Breast epithelium (tissue), 3 donors: ENCODE data around the gene SATB1.

ENCODE experiments used
- CTCF ChIP-seq, 3 donors: fragments of 450-650 bp; IDR thresholded peaks; one replicate each; pipeline ENCODE4 v1.5.1; 2016 to 2017; ENCODE audit warnings: antibody characterized with exemption in 3 of 3, mild to moderate bottlenecking in 3 of 3, moderate library complexity in 3 of 3
- POLR2AphosphoS5 ChIP-seq, 3 donors: sonication (generic); formaldehyde crosslinking; IDR thresholded peaks; one replicate each; pipeline ENCODE4 v1.6.1; 2017; ENCODE audit warnings: antibody characterized with exemption in 3 of 3

GRCh38 chr3:18351823-18352744 lies 73.1 kb downstream of the SATB1 start:
- TF ChIP-seq CTCF (IDR thresholded peaks at IDR 0.05) = no peak
- TF ChIP-seq POLR2AphosphoS5 (IDR thresholded peaks at IDR 0.05) = no peak
